ENCODE results near the gene MED25. TPM values are rescaled to one million over a fixed set of nuclear protein-coding genes. Genes with fewer than 3 reads are reported as not detected.

MED25 gene
- 10 to 100 TPM; 57.9 to 62.7 TPM for total RNA-seq

GRCh38 chr19:49817964-49818648, at the start of gene MED25:
Gene MED25 (plus strand): TSS chr19:49818289. CDS start chr19:49818342, 53 bp downstream.
- ChIA-PET CTCF (interaction anchor here (1.2 to 1.3 kb wide), 2 partner anchors 8 to 30 kb away, joined by 3 to 4 read pairs; no protein-coding TSS in a partner anchor), POLR2A (no interaction called here)
- peaks cover 12% of the 10 kb centered on the region for H3K36me3 Mint-ChIP-seq (ENCODE audit: low read depth)
- H3K9me3 Mint-ChIP-seq, result no peaks in the 10 kb centered on the region
- peak within 1 kb of the TSS; percentile 99 for H3K27ac Mint-ChIP-seq
- peaks cover 31% of the 10 kb centered on the region for H3K4me1 Mint-ChIP-seq
- H3K4me3 Mint-ChIP-seq, result peak within 1 kb of the TSS; percentile 98
- peak; percentile 88 for DNase-seq
- H3K27me3 Mint-ChIP-seq, result no peaks in the 10 kb centered on the region

GRCh38 chr19:49770529-49770928, 47.6 kb upstream of the MED25 start:
- ChIA-PET POLR2A (no interaction called here), CTCF (no interaction called here)
- no peaks in the 10 kb centered on the region for H3K9me3 Mint-ChIP-seq
- no peak overlapping the region for H3K4me3 Mint-ChIP-seq
- peaks cover 13% of the 10 kb centered on the region for H3K36me3 Mint-ChIP-seq (ENCODE audit: low read depth)
- H3K27ac Mint-ChIP-seq, result no peak overlapping the region
- no peaks in the 10 kb centered on the region for H3K27me3 Mint-ChIP-seq
- no peak for DNase-seq
- peaks cover 48% of the 10 kb centered on the region for H3K4me1 Mint-ChIP-seq

GRCh38 chr19:49771674-49772139, 46.4 kb upstream of the MED25 start:
- no peak overlapping the region for H3K4me3 Mint-ChIP-seq
- no peak overlapping the region for H3K27ac Mint-ChIP-seq
- ChIA-PET POLR2A (no interaction called here), CTCF (interaction anchor here (0.7 to 0.8 kb wide), 2 partner anchors 90 to 1050 kb away, joined by 3 to 4 read pairs; no protein-coding TSS in a partner anchor)
- DNase-seq, result no peak
- H3K27me3 Mint-ChIP-seq, result no peaks in the 10 kb centered on the region
- H3K4me1 Mint-ChIP-seq, result peaks cover 48% of the 10 kb centered on the region
- peaks cover 16% of the 10 kb centered on the region for H3K36me3 Mint-ChIP-seq (ENCODE audit: low read depth)
- no peaks in the 10 kb centered on the region for H3K9me3 Mint-ChIP-seq

GRCh38 chr19:49772850-49773432, 45.1 kb upstream of the MED25 start:
- Mint-ChIP-seq H3K27ac (no peak overlapping the region), H3K27me3 (no peaks in the 10 kb centered on the region), H3K36me3 (ENCODE audit: low read depth) (peaks cover 14% of the 10 kb centered on the region), H3K4me3 (no peak overlapping the region), H3K9me3 (no peaks in the 10 kb centered on the region), H3K4me1 (peaks cover 41% of the 10 kb centered on the region)
- DNase-seq, result no peak
- CTCF ChIA-PET, result no interaction called here
- POLR2A ChIA-PET, result no interaction called here

- no peak overlapping the region for H3K27ac Mint-ChIP-seq
- H3K27me3 Mint-ChIP-seq, result no peaks in the 10 kb centered on the region
- CTCF ChIA-PET, result no interaction called here
- no peak for DNase-seq
- no peak overlapping the region for H3K4me3 Mint-ChIP-seq
- H3K36me3 Mint-ChIP-seq (ENCODE audit: low read depth), result peaks cover 10% of the 10 kb centered on the region
- H3K4me1 Mint-ChIP-seq, result peaks cover 32% of the 10 kb centered on the region
- POLR2A ChIA-PET, result no interaction called here
- no peaks in the 10 kb centered on the region for H3K9me3 Mint-ChIP-seq
Measured at GRCh38 chr19:49773663-49774350, 44.3 kb upstream of the MED25 start.

GRCh38 chr19:49774969-49775368, 43.1 kb upstream of the MED25 start:
- ChIA-PET CTCF (no interaction called here), POLR2A (no interaction called here)
- Mint-ChIP-seq H3K4me3 (no peak overlapping the region), H3K9me3 (no peaks in the 10 kb centered on the region), H3K27me3 (no peaks in the 10 kb centered on the region), H3K27ac (no peak overlapping the region), H3K4me1 (peaks cover 27% of the 10 kb centered on the region), H3K36me3 (ENCODE audit: low read depth) (peaks cover 12% of the 10 kb centered on the region)
- DNase-seq, result no peak

- Mint-ChIP-seq H3K27ac (no peak overlapping the region), H3K9me3 (no peaks in the 10 kb centered on the region), H3K4me3 (no peak overlapping the region), H3K36me3 (ENCODE audit: low read depth) (peaks cover 12% of the 10 kb centered on the region), H3K4me1 (peaks cover 29% of the 10 kb centered on the region), H3K27me3 (no peaks in the 10 kb centered on the region)
- no peak for DNase-seq
- POLR2A ChIA-PET, result no interaction called here
- CTCF ChIA-PET, result no interaction called here
Measured at GRCh38 chr19:49775742-49776370, 42.2 kb upstream of the MED25 start.

GRCh38 chr19:49776371-49776764, 41.7 kb upstream of the MED25 start:
- Mint-ChIP-seq H3K27me3 (no peaks in the 10 kb centered on the region), H3K36me3 (ENCODE audit: low read depth) (peaks cover 16% of the 10 kb centered on the region), H3K4me1 (peaks cover 33% of the 10 kb centered on the region), H3K27ac (no peak overlapping the region), H3K9me3 (no peaks in the 10 kb centered on the region), H3K4me3 (no peak overlapping the region)
- DNase-seq, result no peak
- ChIA-PET CTCF (no interaction called here), POLR2A (no interaction called here)

- CTCF ChIA-PET, result interaction anchor here (1.4 kb wide), 1 partner anchor 14 kb away, joined by 3 read pairs; no protein-coding TSS in a partner anchor
- Mint-ChIP-seq H3K36me3 (ENCODE audit: low read depth) (peaks cover 26% of the 10 kb centered on the region), H3K27me3 (no peaks in the 10 kb centered on the region), H3K4me1 (peaks cover 22% of the 10 kb centered on the region), H3K4me3 (no peak overlapping the region), H3K27ac (no peak overlapping the region), H3K9me3 (no peaks in the 10 kb centered on the region)
- no peak for DNase-seq
- POLR2A ChIA-PET, result no interaction called here
Measured at GRCh38 chr19:49779731-49780555, 38.1 kb upstream of the MED25 start.

- POLR2A ChIA-PET, result no interaction called here
- Mint-ChIP-seq H3K36me3 (ENCODE audit: low read depth) (peaks cover 30% of the 10 kb centered on the region), H3K4me3 (no peak overlapping the region), H3K27me3 (no peaks in the 10 kb centered on the region), H3K4me1 (peaks cover 17% of the 10 kb centered on the region), H3K9me3 (no peaks in the 10 kb centered on the region), H3K27ac (no peak overlapping the region)
- CTCF ChIA-PET, result no interaction called here
- no peak for DNase-seq
Measured at GRCh38 chr19:49780861-49781260, 37.2 kb upstream of the MED25 start.

- no peak for DNase-seq
- H3K27me3 Mint-ChIP-seq, result no peaks in the 10 kb centered on the region
- ChIA-PET POLR2A (no interaction called here), CTCF (no interaction called here)
- no peak overlapping the region for H3K4me3 Mint-ChIP-seq
- peaks cover 28% of the 10 kb centered on the region for H3K36me3 Mint-ChIP-seq (ENCODE audit: low read depth)
- no peaks in the 10 kb centered on the region for H3K9me3 Mint-ChIP-seq
- peaks cover 13% of the 10 kb centered on the region for H3K4me1 Mint-ChIP-seq
- no peak overlapping the region for H3K27ac Mint-ChIP-seq
Measured at GRCh38 chr19:49781394-49781793, 36.7 kb upstream of the MED25 start.

- H3K36me3 Mint-ChIP-seq (ENCODE audit: low read depth), result peaks cover 33% of the 10 kb centered on the region
- ChIA-PET CTCF (no interaction called here), POLR2A (no interaction called here)
- no peak overlapping the region for H3K27ac Mint-ChIP-seq
- peaks cover 10% of the 10 kb centered on the region for H3K4me1 Mint-ChIP-seq
- no peaks in the 10 kb centered on the region for H3K27me3 Mint-ChIP-seq
- DNase-seq, result no peak
- H3K9me3 Mint-ChIP-seq, result no peaks in the 10 kb centered on the region
- H3K4me3 Mint-ChIP-seq, result no peak overlapping the region
Measured at GRCh38 chr19:49782515-49782914, 35.6 kb upstream of the MED25 start.
